Measurements from ENCODE around the gene POLDIP2. TPM values are rescaled to one million over a fixed set of nuclear protein-coding genes. Genes with fewer than 3 reads are reported as not detected.

The POLDIP2 gene
- total RNA-seq, 2 experiments from 2014 or later, result 22.1 to 23.9 TPM

- peaks cover 35% of the 10 kb centered on the region for H3K4me1 Mint-ChIP-seq (ENCODE audit: low read depth)
- ChIA-PET CTCF (interaction anchor here (1.0 to 1.9 kb wide), 6 partner anchors 22 to 106 kb away, joined by 3 to 10 read pairs (median 6); partner anchors contain the start of genes IFT20 and TNFAIP1), POLR2A (interaction anchor here (0.6 to 5.8 kb wide), 17 partner anchors 9 to 1064 kb away, joined by 3 to 118 read pairs (median 5); partner anchors contain the start of genes IFT20, PHF12, PIGS and RPL23A)
- Histone ChIP-seq H3K4me1 (ENCODE audit: insufficient read depth, low read length) (peaks cover 25% of the 10 kb centered on the region), H3K4me3 (ENCODE audit: low read length) (peak overlapping the region; percentile 75), H3K36me3 (ENCODE audit: insufficient read depth, low read length) (peaks cover 58% of the 10 kb centered on the region), H3K9me3 (ENCODE audit: control insufficient read depth in 1 of 2, insufficient read depth in 1 of 2, low read length in 2 of 2) (no peaks in the 10 kb centered on the region), H3K27ac (ENCODE audit: low read depth in 1 of 2, low read length in 2 of 2) (peak overlapping the region; percentile 80 to 83), H3K27me3 (ENCODE audit: control insufficient read depth in 1 of 2, insufficient read depth in 2 of 2, low read length in 2 of 2) (no peaks in the 10 kb centered on the region)
- ATAC-seq (ENCODE audit: poor library complexity), result no peak
- no peaks in the 10 kb centered on the region for H3K9me3 Mint-ChIP-seq
- H3K27me3 Mint-ChIP-seq, result no peaks in the 10 kb centered on the region
- intact Hi-C loops (cut with DNase I, micrococcal nuclease), result loop anchor here (1.0 to 10.0 kb wide), 7 partner anchors 15 to 594 kb away; partner anchors contain the start of genes IFT20 (in 1 of the 2), NLK (in 1 of the 2), PHF12 (in 1 of the 2) and PROCA1 (in 1 of the 2)
- H3K36me3 Mint-ChIP-seq (ENCODE audit: low read depth), result peaks cover 74% of the 10 kb centered on the region
- peak overlapping the region; percentile 97 for H3K4me3 Mint-ChIP-seq
- no peak for DNase-seq
- peak overlapping the region; percentile 92 for H3K27ac Mint-ChIP-seq
- no peak for TF ChIP-seq CTCF (IDR thresholded peaks at IDR 0.05)
Observed at GRCh38 chr17:28357901-28358197, 522 bp upstream of the POLDIP2 start.

- CTCF ChIA-PET, result no interaction called here
- Mint-ChIP-seq H3K4me3 (no peak overlapping the region), H3K27ac (no peak overlapping the region), H3K27me3 (no peaks in the 10 kb centered on the region), H3K4me1 (ENCODE audit: low read depth) (no peaks in the 10 kb centered on the region), H3K9me3 (no peaks in the 10 kb centered on the region), H3K36me3 (ENCODE audit: low read depth) (peaks cover 87% of the 10 kb centered on the region)
- intact Hi-C loops (cut with DNase I, micrococcal nuclease), result loop anchor here in 1 of 2 experiments (10.0 kb wide), 1 partner anchor 365 kb away; the partner anchor contains the start of genes PROCA1, RAB34 and RPL23A
- no peak overlapping the region for H3K27ac ChIP-seq (ENCODE audit: low read depth in 1 of 2, low read length in 2 of 2)
- no peaks in the 10 kb centered on the region for H3K4me1 ChIP-seq (ENCODE audit: insufficient read depth, low read length)
- POLR2A ChIA-PET, result no interaction called here
- H3K9me3 ChIP-seq (ENCODE audit: control insufficient read depth in 1 of 2, insufficient read depth in 1 of 2, low read length in 2 of 2), result no peaks in the 10 kb centered on the region
- no peak for ATAC-seq (ENCODE audit: poor library complexity)
- no peak overlapping the region for H3K4me3 ChIP-seq (ENCODE audit: low read length)
- peaks cover 91% of the 10 kb centered on the region for H3K36me3 ChIP-seq (ENCODE audit: insufficient read depth, low read length)
- H3K27me3 ChIP-seq (ENCODE audit: control insufficient read depth in 1 of 2, insufficient read depth in 2 of 2, low read length in 2 of 2), result no peaks in the 10 kb centered on the region
- no peak for DNase-seq
- no peak for TF ChIP-seq CTCF (IDR thresholded peaks at IDR 0.05)
Observed at GRCh38 chr17:28350271-28350670, 7.1 kb downstream of the POLDIP2 start.

GRCh38 chr17:28348979-28349378, 8.3 kb downstream of the POLDIP2 start:
- Histone ChIP-seq H3K9me3 (ENCODE audit: control insufficient read depth in 1 of 2, insufficient read depth in 1 of 2, low read length in 2 of 2) (no peaks in the 10 kb centered on the region), H3K4me1 (ENCODE audit: insufficient read depth, low read length) (no peaks in the 10 kb centered on the region), H3K27ac (ENCODE audit: low read depth in 1 of 2, low read length in 2 of 2) (no peak overlapping the region), H3K27me3 (ENCODE audit: control insufficient read depth in 1 of 2, insufficient read depth in 2 of 2, low read length in 2 of 2) (no peaks in the 10 kb centered on the region), H3K36me3 (ENCODE audit: insufficient read depth, low read length) (peaks cover 93% of the 10 kb centered on the region), H3K4me3 (ENCODE audit: low read length) (no peak overlapping the region)
- Mint-ChIP-seq H3K4me3 (no peak overlapping the region), H3K27me3 (no peaks in the 10 kb centered on the region), H3K4me1 (ENCODE audit: low read depth) (no peaks in the 10 kb centered on the region), H3K36me3 (ENCODE audit: low read depth) (peaks cover 87% of the 10 kb centered on the region), H3K27ac (no peak overlapping the region), H3K9me3 (no peaks in the 10 kb centered on the region)
- ChIA-PET POLR2A (interaction anchor here (0.7 to 1.9 kb wide), 2 partner anchors 8 to 10 kb away, joined by 4 to 12 read pairs; partner anchors contain the start of gene POLDIP2), CTCF (no interaction called here)
- no peak for TF ChIP-seq CTCF (IDR thresholded peaks at IDR 0.05)
- DNase-seq (no peak), ATAC-seq (ENCODE audit: poor library complexity) (no peak)
- intact Hi-C loops (cut with DNase I, micrococcal nuclease), result no loop called here

Measured in CD4-positive, alpha-beta T cell (primary cell).